Coronary artery (tissue), 2 donors: ENCODE data around the gene BMF.
"Not testable (repeated sequence)": the region's sequence is repeated elsewhere in the genome, so short reads cannot be mapped to it uniquely, and the experiment has no call there.

Experiments
- DNase-seq: peaks from one replicate; pipeline ENCODE4 v3.0.0-alpha.2; 2017; ENCODE audit warnings: low spot score
- H3K27ac ChIP-seq, 2 donors: fragments of 200-600 bp; sonication (generic); one replicate each; pipeline ENCODE4 v1.5.1; 2016 to 2019
- H3K4me3 ChIP-seq: fragments of 200-600 bp; sonication (generic); 2 replicates; pipeline ENCODE4 v1.5.1; 2016; ENCODE audit warnings: mild to moderate bottlenecking, moderate library complexity
- TF ChIP-seq, protein P1 (sequence below): fragments of 200-600 bp; sonication (generic); IDR thresholded peaks from one replicate; pipeline ENCODE4 v1.5.1; 2019; ENCODE audit warnings: antibody characterized with exemption

BMF gene

DNA sequence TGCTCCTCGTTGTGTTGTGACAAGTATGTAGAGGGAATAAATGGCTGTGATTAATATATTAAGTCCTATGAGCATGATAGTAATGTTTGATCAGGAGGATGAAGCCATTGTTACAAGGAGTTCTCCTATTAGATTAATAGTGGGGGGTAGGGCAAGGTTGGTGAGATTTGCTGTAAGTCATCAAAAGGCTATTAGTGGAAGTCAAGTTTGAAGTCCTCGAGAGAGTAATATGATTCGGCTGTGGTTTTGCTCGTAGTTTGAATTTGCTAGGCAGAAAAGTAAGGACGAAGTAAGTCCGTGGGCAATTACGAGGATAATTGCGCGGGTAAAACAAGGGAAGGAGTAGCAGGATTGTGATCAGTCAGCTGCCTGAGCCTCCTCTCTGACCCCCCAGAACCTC lies 26.2 kb upstream of the BMF start:
- DNase-seq: no peak
- H3K4me3 ChIP-seq: no peak overlapping the region
- TF ChIP-seq, protein P1, sequence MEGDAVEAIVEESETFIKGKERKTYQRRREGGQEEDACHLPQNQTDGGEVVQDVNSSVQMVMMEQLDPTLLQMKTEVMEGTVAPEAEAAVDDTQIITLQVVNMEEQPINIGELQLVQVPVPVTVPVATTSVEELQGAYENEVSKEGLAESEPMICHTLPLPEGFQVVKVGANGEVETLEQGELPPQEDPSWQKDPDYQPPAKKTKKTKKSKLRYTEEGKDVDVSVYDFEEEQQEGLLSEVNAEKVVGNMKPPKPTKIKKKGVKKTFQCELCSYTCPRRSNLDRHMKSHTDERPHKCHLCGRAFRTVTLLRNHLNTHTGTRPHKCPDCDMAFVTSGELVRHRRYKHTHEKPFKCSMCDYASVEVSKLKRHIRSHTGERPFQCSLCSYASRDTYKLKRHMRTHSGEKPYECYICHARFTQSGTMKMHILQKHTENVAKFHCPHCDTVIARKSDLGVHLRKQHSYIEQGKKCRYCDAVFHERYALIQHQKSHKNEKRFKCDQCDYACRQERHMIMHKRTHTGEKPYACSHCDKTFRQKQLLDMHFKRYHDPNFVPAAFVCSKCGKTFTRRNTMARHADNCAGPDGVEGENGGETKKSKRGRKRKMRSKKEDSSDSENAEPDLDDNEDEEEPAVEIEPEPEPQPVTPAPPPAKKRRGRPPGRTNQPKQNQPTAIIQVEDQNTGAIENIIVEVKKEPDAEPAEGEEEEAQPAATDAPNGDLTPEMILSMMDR: no peak
- no peak overlapping the region for H3K27ac ChIP-seq

DNA sequence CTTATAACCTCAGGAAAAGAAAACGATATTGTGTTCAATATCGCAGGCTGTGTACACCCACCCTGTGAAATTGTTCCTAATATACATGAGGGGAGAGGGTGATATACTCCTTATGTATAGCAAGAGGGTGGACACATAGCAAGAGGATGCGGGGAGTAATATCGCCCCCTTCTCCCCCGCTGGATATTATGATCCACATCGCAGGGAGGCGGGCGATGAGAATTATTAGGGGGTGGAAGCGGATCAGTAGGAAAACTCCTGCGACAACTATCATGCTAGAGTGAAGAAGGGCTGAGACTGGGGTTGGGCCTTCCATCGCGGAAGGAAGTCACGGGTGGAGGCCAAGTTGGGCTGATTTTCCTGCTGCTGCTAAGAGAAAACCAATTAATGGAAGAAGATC lies 24.9 kb upstream of the BMF start:
- DNase-seq: no peak
- H3K4me3 ChIP-seq: no peak overlapping the region
- TF ChIP-seq, protein P1: no peak
- H3K27ac ChIP-seq: no peak overlapping the region

DNA sequence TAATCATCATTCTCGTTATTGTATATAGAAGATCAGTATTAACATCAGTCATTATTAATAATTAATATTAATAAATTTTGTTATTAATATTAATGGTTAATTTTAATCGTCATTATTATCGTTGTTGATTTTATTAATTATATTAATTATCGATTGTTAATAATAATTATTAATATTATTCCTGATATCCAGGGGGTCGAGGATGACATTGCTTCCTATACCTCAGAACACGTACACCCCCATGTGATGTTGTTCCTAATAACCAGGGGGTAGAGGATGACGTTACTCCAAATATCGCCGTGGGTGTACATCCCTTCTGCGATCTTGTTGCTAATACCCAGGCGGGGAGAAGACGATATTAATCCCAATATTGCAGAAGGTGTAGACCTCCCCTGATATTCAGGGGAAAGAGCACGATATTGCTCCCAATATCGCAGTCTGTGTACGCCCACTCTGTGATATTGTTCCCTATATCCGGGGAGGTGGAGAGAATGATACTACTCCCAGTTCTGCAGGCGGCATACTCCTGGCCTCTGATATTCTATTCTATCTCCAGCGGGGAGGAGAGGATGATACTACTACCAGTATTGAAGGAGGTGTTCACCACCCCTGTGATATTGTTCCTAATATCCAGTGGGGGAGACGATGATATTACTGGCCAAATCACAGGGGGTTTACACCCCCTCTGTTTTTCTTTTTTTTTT lies 22.3 kb upstream of the BMF start:
- no peak for DNase-seq
- H3K4me3 ChIP-seq: no peak overlapping the region
- no peak overlapping the region for H3K27ac ChIP-seq

DNA sequence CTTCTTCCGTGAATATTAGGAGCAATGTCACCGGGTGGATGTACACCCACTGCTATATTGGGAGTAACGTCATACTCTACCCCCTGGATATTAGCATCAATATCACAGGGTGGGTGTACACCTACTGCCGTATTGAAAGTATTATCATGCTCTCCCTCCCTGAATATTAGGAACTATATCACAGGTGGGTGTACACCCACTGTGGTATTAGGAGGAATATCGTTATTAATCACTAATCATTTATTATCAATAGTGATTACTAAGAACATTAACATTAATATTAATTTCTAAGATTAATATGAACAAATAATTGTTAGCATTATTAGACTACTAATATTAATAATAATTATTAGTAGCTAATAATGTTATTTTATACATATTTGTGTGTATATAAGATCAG lies 21.4 kb upstream of the BMF start:
- TF ChIP-seq, protein P1: no peak
- Histone ChIP-seq H3K4me3 (no peak overlapping the region), H3K27ac (no peak overlapping the region)
- DNase-seq: no peak

More for the DNA sequence above, 22.3 kb upstream of the BMF start:
- TF ChIP-seq, protein P1: no peak

DNA sequence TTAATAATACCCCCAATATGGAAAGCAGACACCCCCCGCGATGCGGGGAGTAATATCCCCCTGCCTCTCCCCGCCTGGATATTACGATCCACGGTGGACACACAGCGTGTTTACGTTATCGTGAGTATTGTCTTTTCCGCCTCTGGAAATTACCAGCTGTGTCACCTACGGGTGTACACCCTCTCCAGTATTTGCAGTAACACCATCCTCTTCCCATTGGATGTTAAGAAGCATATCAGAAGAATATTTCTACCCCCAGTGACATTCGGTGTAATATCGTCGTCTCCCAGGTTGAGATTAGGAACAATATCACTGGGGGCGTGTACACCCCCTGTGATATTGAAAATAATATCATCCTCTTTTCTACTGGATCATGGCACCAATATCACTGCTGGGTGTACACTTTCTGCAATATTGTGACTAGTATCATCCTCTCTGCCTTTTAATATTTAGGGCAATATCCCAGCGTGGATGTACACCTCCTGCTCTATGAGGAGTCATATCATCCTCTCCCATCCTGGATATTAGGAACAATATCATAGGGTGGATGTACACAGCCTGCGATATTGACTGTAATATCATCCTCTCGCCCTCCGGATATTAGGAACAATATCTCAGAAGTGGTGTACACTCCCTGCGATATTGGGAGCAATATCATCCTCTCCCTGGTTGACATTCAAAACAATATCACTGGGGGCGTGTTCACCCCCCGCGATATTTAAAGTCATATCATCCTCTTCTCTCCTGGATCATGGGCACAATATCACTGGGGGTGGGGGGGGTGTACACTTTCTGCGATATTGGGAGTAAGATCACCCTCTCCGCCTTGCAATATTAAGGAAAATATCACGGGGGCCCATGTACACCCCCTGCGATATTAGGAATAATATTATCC lies 20.3 kb upstream of the BMF start:
- Histone ChIP-seq H3K4me3 (no peak overlapping the region), H3K27ac (no peak overlapping the region)
- no peak for DNase-seq
- TF ChIP-seq, protein P1: no peak

DNA sequence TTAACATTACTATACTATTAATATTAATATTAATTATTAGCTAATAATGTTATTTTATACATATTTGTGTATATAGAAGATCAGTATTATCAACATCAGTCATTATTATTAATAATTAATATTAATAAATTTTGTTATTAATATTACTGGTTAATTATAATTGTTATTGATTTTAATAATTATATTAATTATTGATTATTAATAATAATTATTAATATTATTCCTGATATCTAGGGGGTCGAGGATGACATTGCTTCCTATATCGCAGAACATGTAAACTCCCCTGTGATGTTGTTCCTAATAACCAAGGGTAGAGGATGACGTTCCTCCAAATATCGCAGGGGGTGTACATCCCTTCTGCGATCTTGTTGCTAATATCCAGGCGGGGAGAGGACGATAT lies 17.3 kb upstream of the BMF start:
- TF ChIP-seq, protein P1: no peak
- Histone ChIP-seq H3K27ac (no peak overlapping the region), H3K4me3 (no peak overlapping the region)
- no peak for DNase-seq

DNA sequence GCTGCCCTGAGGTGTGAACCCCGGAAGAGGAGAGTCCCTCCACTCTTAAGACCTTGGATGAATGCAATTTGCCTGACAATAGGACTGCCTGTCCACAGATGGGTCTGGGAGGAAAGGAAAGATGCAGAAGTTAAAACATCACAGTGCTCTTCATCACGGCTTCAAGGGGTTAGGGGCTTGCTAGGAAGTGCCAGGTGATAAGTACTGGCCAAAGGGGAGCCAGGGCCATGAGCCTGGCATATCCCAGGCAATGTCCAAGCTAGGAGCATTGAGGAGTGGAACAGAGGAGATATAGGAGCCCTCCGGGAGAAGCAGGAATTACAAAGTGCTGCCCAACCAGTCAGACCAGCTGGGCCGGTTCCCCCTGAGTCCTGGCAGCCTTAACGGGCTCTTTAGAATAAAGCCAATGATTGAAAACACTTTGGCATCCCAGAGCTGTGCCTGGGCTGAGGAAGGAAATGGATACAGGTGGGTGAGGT lies 16.2 kb upstream of the BMF start:
- H3K27ac ChIP-seq, H3K4me3 ChIP-seq: not testable (repeated sequence)
- DNase-seq: peak; percentile 14

DNA sequence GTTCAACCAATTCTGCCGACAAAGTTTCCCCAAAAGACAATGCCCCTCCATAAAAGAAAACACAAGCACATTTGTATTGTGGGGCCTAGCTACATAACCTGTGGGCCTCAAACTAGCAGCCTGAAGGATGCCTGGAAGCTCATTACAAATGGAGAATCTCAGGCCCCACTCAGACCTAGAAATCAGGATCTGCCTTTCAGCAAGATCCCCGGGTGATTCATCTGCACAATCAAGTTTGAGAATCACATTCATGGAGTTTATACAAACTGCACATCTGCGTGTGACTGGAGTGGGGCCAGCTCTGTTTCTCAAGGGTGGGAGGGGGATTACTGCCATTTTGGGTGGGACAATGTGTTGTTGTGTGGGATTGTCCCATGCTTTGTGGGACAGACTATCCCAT lies 15.7 kb upstream of the BMF start:
- DNase-seq, H3K27ac ChIP-seq, H3K4me3 ChIP-seq: not testable (repeated sequence)

DNA sequence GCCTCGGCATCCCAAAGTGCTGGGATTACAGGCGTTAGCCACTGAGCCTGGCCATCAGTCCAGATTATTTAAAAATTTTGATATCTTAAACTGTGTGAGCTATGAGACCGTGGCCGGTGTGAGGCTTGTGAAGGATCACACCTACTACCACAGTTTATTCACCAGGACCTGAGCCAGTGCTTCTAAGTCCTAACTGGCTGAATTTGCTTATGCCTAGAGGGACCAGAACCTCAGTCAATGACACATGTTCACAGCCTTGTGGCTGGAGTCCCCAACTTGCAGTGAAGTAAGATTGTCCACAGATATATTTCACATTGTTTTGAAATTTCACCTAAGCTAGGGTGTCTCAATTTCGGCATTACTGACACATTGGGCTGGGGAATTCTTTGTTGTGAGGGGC lies 15.2 kb upstream of the BMF start:
- not testable (repeated sequence) for H3K4me3 ChIP-seq, H3K27ac ChIP-seq, DNase-seq

DNA sequence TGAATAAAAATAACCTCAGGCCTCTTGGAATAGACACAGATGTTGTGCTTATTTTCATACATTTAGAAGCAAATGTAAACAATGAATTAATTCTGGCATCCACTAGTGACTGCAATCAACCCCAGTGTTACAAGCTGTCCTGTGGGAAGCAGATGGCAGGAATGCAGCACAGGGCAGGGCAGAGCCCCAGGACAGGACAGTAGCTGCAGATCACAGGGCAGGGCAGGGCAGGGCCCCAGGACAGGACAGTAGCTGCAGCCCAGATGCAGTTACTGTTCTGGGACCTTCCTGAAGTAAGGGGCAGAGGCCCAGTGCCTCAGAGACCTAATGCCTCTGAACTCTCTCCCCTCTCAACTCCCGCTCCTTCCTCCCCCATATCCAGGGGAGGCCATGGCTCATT lies 14.3 kb upstream of the BMF start:
- H3K27ac ChIP-seq, H3K4me3 ChIP-seq: not testable (repeated sequence)
- DNase-seq: peak; percentile 45
